ENCODE results near the gene NR3C1. TPM values are rescaled to one million over a fixed set of nuclear protein-coding genes. Genes with fewer than 3 reads are reported as not detected.

NR3C1 gene
- total RNA-seq, 4 donors from 2014 or later = 56.7 to 79.1 (median 64.4) TPM

DNA sequence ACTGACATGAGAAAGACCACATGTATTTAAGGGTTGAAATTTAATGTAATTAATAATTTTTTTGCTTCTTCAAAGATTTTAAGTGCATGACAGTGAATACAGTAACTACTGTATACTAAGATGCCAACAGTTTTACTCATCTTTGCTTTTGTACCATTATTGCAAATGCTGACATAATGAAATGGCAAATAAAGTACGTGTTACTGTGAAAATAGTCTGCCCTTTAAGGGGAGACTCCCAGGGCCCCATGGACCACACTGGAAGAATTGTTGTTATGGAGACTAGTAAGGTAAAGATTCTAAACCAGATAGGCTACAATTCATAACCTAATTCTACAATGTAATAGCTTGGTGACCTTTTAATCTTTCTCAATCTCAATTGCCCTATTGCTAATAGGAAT lies 84.7 kb downstream of the NR3C1 start:
- TF ChIP-seq POLR2A (IDR thresholded peaks at IDR 0.05) (no peak), CTCF (IDR thresholded peaks at IDR 0.05 in 4 of 5, conservative IDR thresholded peaks at IDR 0.05 in 1 of 5) (no peak)
- Histone ChIP-seq H3K27me3 (no peaks in the 10 kb centered on the region), H3K27ac (peak overlapping the region; percentile 23 to 88 (median 85)), H3K36me3 (no peaks in the 10 kb centered on the region), H3K4me3 (no peak overlapping the region), H3K4me1 (peaks cover 87 to 97% of the 10 kb centered on the region in 2 donors), H3K9me3 (no peaks in the 10 kb centered on the region)
- DNase-seq (no peak), ATAC-seq (no peak)
- in situ Hi-C loops (cut with MboI; ENCODE audit: low sequenced_read_pairs in 4 of 4) = no loop called here
- intact Hi-C loops (cut with DNase I; ENCODE audit: low total_unique reads) = loop anchor here (5.0 kb wide), 2 partner anchors 72 to 83 kb away; partner anchors contain the start of gene NR3C1

- H3K27ac ChIP-seq = peak overlapping the region; percentile 46 to 88 (median 85)
- H3K36me3 ChIP-seq = no peaks in the 10 kb centered on the region
- H3K27me3 ChIP-seq = no peaks in the 10 kb centered on the region
- no peak for TF ChIP-seq CTCF (IDR thresholded peaks at IDR 0.05 in 4 of 5, conservative IDR thresholded peaks at IDR 0.05 in 1 of 5)
- no peak for TF ChIP-seq POLR2A (IDR thresholded peaks at IDR 0.05)
- H3K4me1 ChIP-seq = peaks cover 87 to 96% of the 10 kb centered on the region in 2 donors
- no peak for ATAC-seq
- no peak for DNase-seq
- in situ Hi-C loops (cut with MboI; ENCODE audit: low sequenced_read_pairs in 4 of 4) (no loop called here), intact Hi-C loops (cut with DNase I; ENCODE audit: low total_unique reads) (loop anchor here (5.0 kb wide), 2 partner anchors 71 to 84 kb away; partner anchors contain the start of gene NR3C1)
- no peaks in the 10 kb centered on the region for H3K9me3 ChIP-seq
- no peak overlapping the region for H3K4me3 ChIP-seq
These were observed 85.2 kb downstream of the NR3C1 start for GRCh38 chr5:143318270-143318669.

GRCh38 chr5:143316844-143317631 lies 86.4 kb downstream of the NR3C1 start:
- H3K27me3 ChIP-seq = no peaks in the 10 kb centered on the region
- H3K4me3 ChIP-seq = peak overlapping the region in 1 of 4 donors; percentile 8
- ATAC-seq (no peak), DNase-seq (no peak)
- in situ Hi-C loops (cut with MboI; ENCODE audit: low sequenced_read_pairs in 4 of 4) (no loop called here), intact Hi-C loops (cut with DNase I; ENCODE audit: low total_unique reads) (loop anchor here (5.0 kb wide), 2 partner anchors 70 to 85 kb away; partner anchors contain the start of gene NR3C1)
- no peaks in the 10 kb centered on the region for H3K36me3 ChIP-seq
- peak overlapping the region; percentile 85 to 89 (median 86) for H3K27ac ChIP-seq
- peaks cover 79 to 87% of the 10 kb centered on the region in 2 donors for H3K4me1 ChIP-seq
- TF ChIP-seq CTCF (IDR thresholded peaks at IDR 0.05 in 4 of 5, conservative IDR thresholded peaks at IDR 0.05 in 1 of 5) (no peak), POLR2A (IDR thresholded peaks at IDR 0.05) (no peak)
- no peaks in the 10 kb centered on the region for H3K9me3 ChIP-seq

GRCh38 chr5:143316337-143316736 lies 87.1 kb downstream of the NR3C1 start:
- intact Hi-C loops (cut with DNase I; ENCODE audit: low total_unique reads) = loop anchor here (5.0 kb wide), 2 partner anchors 69 to 86 kb away; partner anchors contain the start of gene NR3C1

More at GRCh38 chr5:143316337-143316736, 87.1 kb downstream of the NR3C1 start:
- Histone ChIP-seq H3K27me3 (no peaks in the 10 kb centered on the region), H3K9me3 (no peaks in the 10 kb centered on the region), H3K27ac (peak overlapping the region; percentile 85 to 89 (median 86)), H3K36me3 (no peaks in the 10 kb centered on the region), H3K4me3 (peak overlapping the region in 3 of 4 donors; percentile 8 to 39 (median 22)), H3K4me1 (peaks cover 84 to 85% of the 10 kb centered on the region in 2 donors)
- ATAC-seq (peak; percentile 60 to 72), DNase-seq (peak in 1 of 2 donors; percentile 56)
- TF ChIP-seq POLR2A (IDR thresholded peaks at IDR 0.05) = no peak
- TF ChIP-seq CTCF (IDR thresholded peaks at IDR 0.05 in 4 of 5, conservative IDR thresholded peaks at IDR 0.05 in 1 of 5) = no peak
- in situ Hi-C loops (cut with MboI; ENCODE audit: low sequenced_read_pairs in 4 of 4) = no loop called here

Data from gastrocnemius medialis (tissue), 4 donors.